Right lobe of liver (tissue), 6 donors: ENCODE measurements around the gene C20orf173. TPM values are rescaled to one million over a fixed set of nuclear protein-coding genes. Genes with fewer than 3 reads are reported as not detected.
A peak's percentile ranks its signal among the peaks of the same experiment; 100 is the strongest.

Source experiments
- ATAC-seq, 4 donors: fragments of 200-7000 bp; cut with Tn5 transposase; one replicate each; pipeline ENCODE4 v1.9.1; 2020; ENCODE audit warnings: mild to moderate bottlenecking in 4 of 4, moderate library complexity in 4 of 4
- DNase-seq, 3 donors: peaks; one replicate each; pipeline ENCODE4 v3.0.0-alpha.2; 2020
- H3K27ac ChIP-seq, 3 donors: fragments of 200-600 bp; one replicate each; pipeline ENCODE4 v1.8.0; 2022
- H3K27me3 ChIP-seq, 2 donors: fragments of 200-600 bp; one replicate each; pipeline ENCODE4 v1.8.0; 2022
- H3K36me3 ChIP-seq, 4 donors: fragments of 200-600 bp; sonication (generic) in 1 of 4; one replicate each; pipeline versions ENCODE4 v1.5.1 to v1.8.0; 2017 to 2022; ENCODE audit warnings: control low read depth in 1 of 4
- H3K4me1 ChIP-seq, 4 donors: fragments of 200-600 bp; sonication (generic) in 1 of 4; one replicate each; pipeline versions ENCODE4 v1.5.1 to v1.8.0; 2017 to 2022; ENCODE audit warnings: control low read depth in 1 of 4
- H3K4me3 ChIP-seq, 3 donors: fragments of 200-600 bp; one replicate each; pipeline ENCODE4 v1.8.0; 2022
- H3K9me3 ChIP-seq, 4 donors: fragments of 200-600 bp; sonication (generic) in 1 of 4; one replicate each; pipeline versions ENCODE4 v1.5.1 to v1.8.0; 2017 to 2022; ENCODE audit warnings: control low read depth in 1 of 4
- POLR2A ChIP-seq: fragments of 450-650 bp; IDR thresholded peaks from one replicate; pipeline ENCODE4 v1.6.1; 2017; ENCODE audit warnings: antibody characterized with exemption, mild to moderate bottlenecking
- WGBS: methylation state at CpG from one replicate; pipeline ENCODE4 v1.1.6; 2018; ENCODE audit warnings: low coverage, low lambda C conversion rate; ENCODE audit not compliant: insufficient coverage; ENCODE audit errors: missing lambda C conversion rate; 5-methylcytosine and 5-hydroxymethylcytosine counted together
- intact Hi-C, 2 donors: fragments of 100-400 bp; cut with DNase I; formaldehyde crosslinking; loops; one replicate each; pipeline versions ENCODE4 v1.11.2 to v1.14.1; 2022
- total RNA-seq, 6 experiments: library from RNA; depleted of rRNA in 2 of 6; stranded (reverse); fragments of >200 nt in 2 of 6; fragmentation: NEBNext Ultra II Directional in 3 of 6; extraction: Animal tissue kit (Norgen Biotek cat#: 25700) in 3 of 6; gene quantifications; one replicate each; pipeline versions ENCODE4 v1.1.0 to v1.2.4, GENCODE V29; 2016 to 2023
- TF ChIP-seq, protein P1 (sequence below), 4 donors: fragments of 200-600 bp in 3 of 4; fragments of 450-650 bp in 1 of 4; IDR thresholded peaks; one replicate each; pipeline versions ENCODE4 v1.5.1 to v1.8.0; 2016 to 2022; ENCODE audit warnings: antibody characterized with exemption in 4 of 4, mild to moderate bottlenecking in 2 of 4
- donor health status: DM: no; HTN: yes; CAD: no.
- donor health status: DM: no; HTN: no; CAD: no.
- donor health status: DM: no; HTN: no; CAD: no.
- donor health status: DM: no; HTN: yes; CAD: no.
- donor health status: DM: no; HTN: yes; CAD: no.

The C20orf173 gene
- total RNA-seq, 6 experiments from 2014 or later: not detected

DNA sequence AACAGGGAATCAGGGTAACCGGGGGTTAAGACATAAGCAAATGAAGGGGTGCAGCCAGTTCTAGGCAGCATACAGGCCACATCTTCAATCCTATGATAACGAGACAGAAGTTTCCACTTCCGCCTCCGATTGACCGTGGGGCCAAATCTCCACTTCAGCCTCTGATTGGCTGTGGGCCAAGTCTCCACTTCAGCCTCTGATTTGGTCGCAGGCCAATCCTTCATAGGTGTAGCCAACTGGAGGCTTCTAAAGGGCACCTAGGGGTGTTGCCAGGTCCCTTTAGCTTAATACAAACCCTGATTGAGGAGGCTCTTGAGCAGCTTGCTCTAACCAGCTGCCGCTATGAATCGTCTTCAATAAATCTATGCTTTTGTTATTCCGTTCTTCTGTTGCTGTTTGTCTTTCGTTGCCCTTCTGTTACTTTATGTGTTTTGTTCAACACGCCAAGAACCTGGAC, 10.3 kb upstream of the C20orf173 start:
- Histone ChIP-seq H3K4me3 (no peak overlapping the region), H3K36me3 (no peaks in the 10 kb centered on the region), H3K27ac (no peak overlapping the region), H3K27me3 (no peaks in the 10 kb centered on the region), H3K4me1 (peaks cover 0 to 4% (median 0%) of the 10 kb centered on the region in 4 donors), H3K9me3 (no peaks in the 10 kb centered on the region)
- intact Hi-C loops: no loop called here
- no peak for TF ChIP-seq POLR2A
- TF ChIP-seq, protein P1, sequence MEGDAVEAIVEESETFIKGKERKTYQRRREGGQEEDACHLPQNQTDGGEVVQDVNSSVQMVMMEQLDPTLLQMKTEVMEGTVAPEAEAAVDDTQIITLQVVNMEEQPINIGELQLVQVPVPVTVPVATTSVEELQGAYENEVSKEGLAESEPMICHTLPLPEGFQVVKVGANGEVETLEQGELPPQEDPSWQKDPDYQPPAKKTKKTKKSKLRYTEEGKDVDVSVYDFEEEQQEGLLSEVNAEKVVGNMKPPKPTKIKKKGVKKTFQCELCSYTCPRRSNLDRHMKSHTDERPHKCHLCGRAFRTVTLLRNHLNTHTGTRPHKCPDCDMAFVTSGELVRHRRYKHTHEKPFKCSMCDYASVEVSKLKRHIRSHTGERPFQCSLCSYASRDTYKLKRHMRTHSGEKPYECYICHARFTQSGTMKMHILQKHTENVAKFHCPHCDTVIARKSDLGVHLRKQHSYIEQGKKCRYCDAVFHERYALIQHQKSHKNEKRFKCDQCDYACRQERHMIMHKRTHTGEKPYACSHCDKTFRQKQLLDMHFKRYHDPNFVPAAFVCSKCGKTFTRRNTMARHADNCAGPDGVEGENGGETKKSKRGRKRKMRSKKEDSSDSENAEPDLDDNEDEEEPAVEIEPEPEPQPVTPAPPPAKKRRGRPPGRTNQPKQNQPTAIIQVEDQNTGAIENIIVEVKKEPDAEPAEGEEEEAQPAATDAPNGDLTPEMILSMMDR (IDR thresholded peaks at IDR 0.05): no peak
- WGBS: 68% methylated on average over 11 of the region's 11 CpGs
- peak in 1 of 3 donors; percentile 24 for DNase-seq
- ATAC-seq: no peak

DNA sequence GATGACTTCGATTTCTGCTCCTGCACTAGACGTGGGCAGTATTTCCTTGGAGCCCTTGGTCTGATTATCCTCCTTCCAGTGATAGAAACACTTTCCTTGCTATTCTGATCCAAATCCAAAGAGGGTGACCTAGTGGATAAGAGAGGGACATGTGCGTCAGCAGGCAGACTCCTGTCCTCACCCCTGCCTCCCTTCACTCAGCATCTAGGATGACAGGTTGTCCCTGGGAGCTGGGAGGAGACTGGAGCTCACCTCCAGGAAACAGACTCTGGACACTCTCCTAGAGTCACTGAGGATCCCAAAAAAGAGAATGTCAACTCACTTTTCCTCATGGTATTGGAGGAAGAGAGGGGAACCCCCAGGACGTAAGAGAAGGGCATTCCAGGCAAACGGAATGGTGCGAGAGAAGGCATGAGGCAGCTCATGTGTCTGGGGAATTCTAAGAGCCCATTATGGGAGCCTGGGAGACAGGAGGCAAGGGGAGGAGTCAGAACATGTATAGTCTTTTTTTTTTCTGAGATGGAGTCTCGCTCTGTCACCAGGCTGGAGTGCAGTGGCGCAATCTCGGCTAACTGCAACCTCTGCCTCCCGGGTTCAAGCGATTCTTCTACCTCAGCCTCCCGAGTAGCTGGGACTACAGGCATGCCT, 2.2 kb downstream of the C20orf173 start:
- WGBS: 92% methylated on average over 3 of the region's 12 CpGs
- TF ChIP-seq, protein P1 (IDR thresholded peaks at IDR 0.05): no peak
- TF ChIP-seq POLR2A: no peak
- H3K4me3 ChIP-seq: no peak overlapping the region
- intact Hi-C loops: no loop called here
- ATAC-seq: no peak
- no peak overlapping the region for H3K27ac ChIP-seq
- H3K4me1 ChIP-seq: no peaks in the 10 kb centered on the region
- H3K36me3 ChIP-seq: no peaks in the 10 kb centered on the region
- no peaks in the 10 kb centered on the region for H3K27me3 ChIP-seq
- no peaks in the 10 kb centered on the region for H3K9me3 ChIP-seq
- peak in 1 of 3 donors; percentile 5 for DNase-seq

GRCh38 chr20:35525639-35526038, 3.8 kb downstream of the C20orf173 start:
- H3K27ac ChIP-seq: no peak overlapping the region
- no CpG with 5 or more reads among the region's 1 CpG for WGBS
- TF ChIP-seq POLR2A: no peak
- TF ChIP-seq, protein P1 (IDR thresholded peaks at IDR 0.05): no peak
- H3K4me1 ChIP-seq: no peaks in the 10 kb centered on the region
- no peaks in the 10 kb centered on the region for H3K27me3 ChIP-seq
- no peaks in the 10 kb centered on the region for H3K36me3 ChIP-seq
- H3K9me3 ChIP-seq: no peaks in the 10 kb centered on the region
- DNase-seq: peak in 1 of 3 donors; percentile 13
- intact Hi-C loops: no loop called here
- no peak overlapping the region for H3K4me3 ChIP-seq
- no peak for ATAC-seq

GRCh38 chr20:35523298-35523888, 6.1 kb downstream of the C20orf173 start:
- peak; percentile 60 to 72 (median 67) for ATAC-seq
- TF ChIP-seq, protein P1 (IDR thresholded peaks at IDR 0.05): peak; percentile 29 to 52 (median 40)
- TF ChIP-seq POLR2A: no peak
- H3K27ac ChIP-seq: no peak overlapping the region
- no peaks in the 10 kb centered on the region for H3K9me3 ChIP-seq
- no peaks in the 10 kb centered on the region for H3K27me3 ChIP-seq
- intact Hi-C loops: no loop called here
- peak in 2 of 3 donors; percentile 26 to 53 for DNase-seq
- no peaks in the 10 kb centered on the region for H3K36me3 ChIP-seq
- no peaks in the 10 kb centered on the region for H3K4me1 ChIP-seq
- H3K4me3 ChIP-seq: no peak overlapping the region
- 54% methylated on average over 2 of the region's 6 CpGs for WGBS
